GM23248 (cell line): ENCODE results near the gene PABPN1L. TPM values are rescaled to one million over a fixed set of nuclear protein-coding genes. Genes with fewer than 3 reads are reported as not detected.

Experiments used
- DNase-seq: peaks from one replicate; pipeline ENCODE4 v3.0.0-alpha.2; 2015
- H2AFZ ChIP-seq: fragments of 200-600 bp; sonication (generic); 2 replicates; pipeline ENCODE4 v1.6.1; 2016; ENCODE audit warnings: antibody characterized with exemption
- H3F3A ChIP-seq: fragments of 200-600 bp; sonication (generic); 2 replicates; pipeline ENCODE4 v1.6.1; 2016; ENCODE audit warnings: mild to moderate bottlenecking, antibody characterized with exemption, mixed run types; ENCODE audit not compliant: insufficient read depth
- H3K27ac ChIP-seq: fragments of 200-600 bp; sonication (generic); 2 replicates; pipeline ENCODE4 v1.5.1; 2016; ENCODE audit warnings: mild to moderate bottlenecking
- H3K27me3 ChIP-seq: fragments of 200-600 bp; sonication (generic); replicated peaks from 2 replicates; pipeline ENCODE4 v1.6.1; 2016; ENCODE audit warnings: mild to moderate bottlenecking; ENCODE audit not compliant: insufficient read depth
- H3K36me3 ChIP-seq: fragments of 200-600 bp; sonication (generic); 2 replicates; pipeline ENCODE4 v1.6.1; 2016; ENCODE audit warnings: low read depth, mild to moderate bottlenecking
- H3K4me1 ChIP-seq: fragments of 200-600 bp; sonication (generic); 2 replicates; pipeline ENCODE4 v1.6.1; 2016; ENCODE audit warnings: mild to moderate bottlenecking; ENCODE audit not compliant: insufficient read depth
- H3K4me2 ChIP-seq: fragments of 200-600 bp; sonication (generic); one replicate; pipeline ENCODE4 v1.6.1; 2016; ENCODE audit warnings: mild to moderate bottlenecking; ENCODE audit not compliant: unreplicated experiment
- H3K4me3 ChIP-seq: fragments of 200-600 bp; sonication (generic); 2 replicates; pipeline ENCODE4 v1.5.1; 2016; ENCODE audit warnings: mild to moderate bottlenecking
- H3K79me2 ChIP-seq: fragments of 200-600 bp; sonication (generic); 2 replicates; pipeline ENCODE4 v1.6.1; 2016; ENCODE audit warnings: mild to moderate bottlenecking; ENCODE audit not compliant: insufficient read depth
- H3K9ac ChIP-seq: fragments of 200-600 bp; sonication (generic); 2 replicates; pipeline ENCODE4 v1.6.1; 2016; ENCODE audit warnings: mild to moderate bottlenecking
- H3K9me2 ChIP-seq: fragments of 200-600 bp; sonication (generic); 2 replicates; pipeline ENCODE4 v1.6.1; 2016; ENCODE audit warnings: mixed run types, mild to moderate bottlenecking, moderate library complexity; ENCODE audit not compliant: insufficient read depth
- H3K9me3 ChIP-seq: fragments of 200-600 bp; sonication (generic); one replicate; pipeline ENCODE4 v1.6.1; 2017; ENCODE audit warnings: low read depth
- H4K20me1 ChIP-seq: fragments of 200-600 bp; sonication (generic); 2 replicates; pipeline ENCODE4 v1.6.0; 2016; ENCODE audit not compliant: insufficient read depth
- EZH2 ChIP-seq: fragments of 200-600 bp; sonication (generic); IDR thresholded peaks from 2 replicates; pipeline ENCODE4 v1.6.1; 2018; ENCODE audit warnings: antibody characterized with exemption, mild to moderate bottlenecking; ENCODE audit not compliant: insufficient read depth, poor library complexity, severe bottlenecking
- EZH2phosphoT487 ChIP-seq: fragments of 200-600 bp; sonication (generic); IDR thresholded peaks from 2 replicates; pipeline ENCODE4 v1.6.1; 2018; ENCODE audit warnings: antibody characterized with exemption, moderate library complexity, mild to moderate bottlenecking, low read depth; ENCODE audit not compliant: insufficient read depth
- WGBS, 2 experiments: methylation state at CpG; one replicate each; pipeline ENCODE4 v1.1.6; 2015 to 2017; ENCODE audit warnings: low lambda C conversion rate in 2 of 2, low coverage in 1 of 2; ENCODE audit errors: missing lambda C conversion rate in 2 of 2; 5-methylcytosine and 5-hydroxymethylcytosine counted together
- in situ Hi-C: fragments of 300-500 bp; cut with MboI; formaldehyde crosslinking; loops from 2 replicates; pipeline ENCODE4 v1.15.0; 2020
- polyA plus RNA-seq: library from polyadenylated mRNA; unstranded; fragments of >200 nt; fragmentation: Nextera tagmentation; extraction: Ambion mirVana; gene quantifications from 2 replicates; pipeline ENCODE4 v1.2.1, GENCODE V29; 2016
- total RNA-seq: library from RNA; depleted of rRNA; stranded (reverse); fragments of >200 nt; shearing (Covaris generic); gene quantifications from 2 replicates; pipeline ENCODE4 v1.2.3, GENCODE V29; 2014

PABPN1L gene
- total and polyA plus RNA-seq, 2 experiments from 2014 or later = not detected

DNA sequence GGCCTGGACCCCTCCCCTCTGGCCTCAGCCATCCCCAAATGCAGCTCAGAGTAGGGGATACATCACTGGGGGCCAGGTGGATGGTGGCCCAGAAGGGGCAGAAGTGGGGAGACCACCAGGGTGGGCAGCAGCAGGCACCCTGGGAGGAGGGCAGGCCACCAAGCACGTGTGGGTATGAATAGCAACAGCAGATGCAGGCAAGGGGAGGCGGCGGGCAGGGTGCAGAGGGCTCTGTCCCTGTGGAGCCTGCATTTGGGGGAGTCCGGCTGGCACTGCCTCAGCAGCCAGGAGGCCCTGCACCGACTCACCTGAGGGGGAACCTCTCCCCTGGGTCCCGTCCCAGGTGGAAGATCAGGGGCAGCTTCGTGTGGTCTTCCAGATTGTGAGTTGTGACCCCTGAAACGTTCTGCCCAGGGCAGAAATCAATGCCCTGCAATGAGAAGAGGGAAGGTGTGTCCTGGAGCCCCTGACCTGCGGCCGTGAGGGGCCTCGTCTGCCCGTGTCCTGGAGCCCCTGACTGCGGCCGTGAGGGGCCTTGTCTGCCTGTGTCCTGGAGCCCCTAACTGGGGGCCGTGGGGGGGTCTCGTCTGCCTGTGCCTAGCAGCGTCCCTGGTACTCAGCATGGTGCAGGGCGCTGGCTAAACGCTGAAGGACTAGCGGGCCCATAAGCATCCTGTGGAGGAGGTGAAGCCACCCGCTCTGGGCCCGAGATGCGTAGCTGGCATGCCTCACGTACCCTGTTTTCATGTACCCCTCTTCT, 44.0 kb downstream of the PABPN1L start:
- Histone ChIP-seq H3K9me2 (no peaks in the 10 kb centered on the region), H3K9me3 (no peaks in the 10 kb centered on the region), H3K36me3 (no peaks in the 10 kb centered on the region), H3K9ac (no peak overlapping the region), H3K4me2 (no peak overlapping the region), H3K4me3 (no peak overlapping the region), H2AFZ (no peak overlapping the region), H3K79me2 (no peaks in the 10 kb centered on the region), H4K20me1 (no peaks in the 10 kb centered on the region), H3K27me3 (no peaks in the 10 kb centered on the region), H3F3A (no peaks in the 10 kb centered on the region), H3K4me1 (no peaks in the 10 kb centered on the region), H3K27ac (no peak overlapping the region)
- DNase-seq = no peak
- TF ChIP-seq EZH2 (no peak), EZH2phosphoT487 (no peak)
- WGBS, 2 experiments = 92 to 95% methylated on average over 23 to 24 of the region's 24 CpGs
- in situ Hi-C loops = no loop called here

DNA sequence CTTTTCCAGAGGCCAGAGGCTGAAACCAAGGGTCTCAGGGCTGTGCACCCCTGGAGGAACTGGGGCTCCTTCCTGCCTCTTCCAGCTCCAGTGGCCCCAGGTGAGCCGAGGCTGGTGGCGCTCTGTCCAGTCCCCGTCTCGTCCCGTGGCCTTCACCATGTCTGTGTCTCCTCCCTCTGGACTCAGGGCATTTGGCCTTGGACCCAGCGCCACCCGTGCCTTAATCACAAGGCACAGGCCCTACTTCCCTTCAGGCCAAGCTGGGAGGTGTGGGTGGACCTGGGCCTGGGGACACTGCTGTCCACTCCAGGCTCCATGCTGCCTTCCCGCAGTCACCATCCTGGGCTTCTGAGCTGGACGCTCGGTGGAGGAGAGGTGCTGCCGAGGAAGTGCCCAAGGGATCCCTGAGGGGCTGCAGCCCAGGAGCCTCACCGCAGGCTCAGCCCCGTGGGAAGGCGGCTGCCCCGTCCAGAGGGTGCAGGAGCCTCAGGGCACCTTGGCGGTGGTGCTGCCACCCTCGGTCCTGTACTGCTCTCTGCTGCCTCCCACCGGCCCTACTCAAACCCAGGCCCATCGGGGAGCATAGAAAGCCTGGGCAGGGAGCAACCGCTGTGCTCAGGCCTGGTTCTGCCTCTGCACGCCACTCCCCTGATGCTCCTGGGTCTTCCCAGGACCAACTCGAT, 45.2 kb downstream of the PABPN1L start:
- no peak for DNase-seq
- no peaks in the 10 kb centered on the region for H3K79me2 ChIP-seq
- no peak overlapping the region for H3K4me3 ChIP-seq
- no peaks in the 10 kb centered on the region for H3K36me3 ChIP-seq
- WGBS, 2 experiments = 87 to 92% methylated on average over 17 to 21 of the region's 22 CpGs
- H3K27ac ChIP-seq = no peak overlapping the region
- H3K4me1 ChIP-seq = no peaks in the 10 kb centered on the region
- no peak overlapping the region for H3K4me2 ChIP-seq
- H3K9me3 ChIP-seq = no peaks in the 10 kb centered on the region
- H3K9me2 ChIP-seq = no peaks in the 10 kb centered on the region
- H3K27me3 ChIP-seq = no peaks in the 10 kb centered on the region
- TF ChIP-seq EZH2phosphoT487 (no peak), EZH2 (no peak)
- H3K9ac ChIP-seq = no peak overlapping the region
- no peaks in the 10 kb centered on the region for H3F3A ChIP-seq
- in situ Hi-C loops = no loop called here
- no peak overlapping the region for H2AFZ ChIP-seq
- H4K20me1 ChIP-seq = no peaks in the 10 kb centered on the region

DNA sequence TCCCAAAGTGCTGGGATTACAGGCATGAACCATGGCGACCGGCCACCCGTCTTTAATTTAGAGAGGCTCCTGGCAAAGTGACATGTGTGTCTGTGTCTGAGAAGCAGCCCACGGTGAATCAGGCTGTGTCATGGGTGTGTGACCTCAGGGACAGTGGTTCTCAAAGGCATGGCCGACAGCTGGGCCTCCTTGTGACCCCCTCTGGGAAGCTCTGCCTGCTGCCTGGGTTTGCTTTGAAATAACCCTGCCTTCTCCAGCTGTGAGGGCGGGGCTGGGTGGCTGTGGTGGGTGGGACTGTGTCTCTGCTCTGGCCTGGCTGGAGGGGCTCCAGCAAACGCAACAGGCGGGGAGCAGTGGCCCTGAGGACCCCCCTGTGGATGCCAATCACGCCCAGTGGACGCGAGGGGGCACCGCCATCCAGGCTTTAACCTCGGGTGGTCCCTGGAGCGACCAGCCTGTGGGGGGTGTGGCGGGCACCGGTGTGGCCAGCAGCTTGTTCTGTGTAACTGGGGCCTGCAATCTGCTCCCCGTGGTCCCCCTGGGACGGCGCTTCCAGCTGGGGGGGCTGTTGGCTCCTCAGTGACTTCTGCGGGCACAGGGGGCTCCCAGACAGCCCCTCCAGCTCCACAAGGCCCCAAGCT, 46.0 kb downstream of the PABPN1L start:
- H3K9me3 ChIP-seq = no peaks in the 10 kb centered on the region
- DNase-seq = no peak
- H4K20me1 ChIP-seq = no peaks in the 10 kb centered on the region
- H3K9me2 ChIP-seq = no peaks in the 10 kb centered on the region
- in situ Hi-C loops = no loop called here
- no peaks in the 10 kb centered on the region for H3K4me1 ChIP-seq
- H3K36me3 ChIP-seq = no peaks in the 10 kb centered on the region
- TF ChIP-seq EZH2phosphoT487 (no peak), EZH2 (no peak)
- no peak overlapping the region for H3K4me3 ChIP-seq
- whole genome bisulfite sequencing, 2 experiments = 78 to 84% methylated on average over 18 to 19 of the region's 20 CpGs
- no peak overlapping the region for H2AFZ ChIP-seq
- H3K9ac ChIP-seq = no peak overlapping the region
- no peaks in the 10 kb centered on the region for H3K27me3 ChIP-seq
- H3F3A ChIP-seq = no peaks in the 10 kb centered on the region
- H3K4me2 ChIP-seq = no peak overlapping the region
- no peaks in the 10 kb centered on the region for H3K79me2 ChIP-seq
- H3K27ac ChIP-seq = no peak overlapping the region

DNA sequence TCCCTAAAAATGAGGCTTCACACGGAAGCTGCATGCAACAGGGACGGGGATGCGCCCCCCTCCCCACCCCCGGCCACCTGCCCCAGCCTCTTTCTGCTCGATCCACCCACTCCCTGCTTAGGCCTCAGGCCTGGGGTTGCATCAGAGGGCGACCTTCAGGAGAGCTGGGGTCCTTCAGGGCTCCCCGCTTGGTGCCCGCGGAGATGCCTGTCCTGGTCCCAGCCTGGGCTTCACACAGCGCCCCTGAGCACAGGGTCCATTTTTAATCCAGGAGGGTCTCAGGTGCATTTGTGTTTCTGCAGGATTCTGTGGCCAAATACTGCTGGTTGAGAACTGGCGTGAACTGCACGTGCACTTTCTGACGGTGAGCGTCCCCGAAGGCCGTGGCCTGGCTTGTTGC, 47.3 kb downstream of the PABPN1L start:
- Histone ChIP-seq H3K27me3 (no peaks in the 10 kb centered on the region), H3K79me2 (no peaks in the 10 kb centered on the region), H3K4me2 (no peak overlapping the region), H3K27ac (no peak overlapping the region), H3K4me3 (no peak overlapping the region), H3K9me3 (no peaks in the 10 kb centered on the region), H3K9me2 (no peaks in the 10 kb centered on the region), H3K9ac (no peak overlapping the region), H3K4me1 (no peaks in the 10 kb centered on the region), H4K20me1 (no peaks in the 10 kb centered on the region), H3F3A (no peaks in the 10 kb centered on the region), H3K36me3 (no peaks in the 10 kb centered on the region), H2AFZ (no peak overlapping the region)
- WGBS, 2 experiments = 83 to 93% methylated on average over 11 to 16 of the region's 16 CpGs
- in situ Hi-C loops = no loop called here
- no peak for TF ChIP-seq EZH2
- TF ChIP-seq EZH2phosphoT487 = no peak
- DNase-seq = no peak
